Transverse colon (tissue), 4 donors: ENCODE results near the gene RIPPLY3.

Experiments used
- EP300 ChIP-seq: sonication (generic); formaldehyde crosslinking; IDR thresholded peaks from one replicate; pipeline ENCODE4 v1.6.1; 2017; ENCODE audit warnings: antibody characterized with exemption, low read depth
- POLR2A ChIP-seq: fragments of 450-650 bp; IDR thresholded peaks from one replicate; pipeline ENCODE4 v1.6.1; 2016; ENCODE audit warnings: antibody characterized with exemption, mild to moderate bottlenecking, moderate library complexity
- POLR2AphosphoS5 ChIP-seq, 3 donors: sonication (generic); formaldehyde crosslinking; IDR thresholded peaks; one replicate each; pipeline ENCODE4 v1.6.1; 2016; ENCODE audit warnings: antibody characterized with exemption in 3 of 3
- TF ChIP-seq, protein P1 (sequence below), 5 experiments: fragments of 200-600 bp in 3 of 5; fragments of 450-650 bp in 2 of 5; sonication (generic) in 3 of 5; IDR thresholded peaks; 1 replicate in 2 of 5; 2 replicates in 3 of 5; pipeline ENCODE4 v1.5.1; 2016 to 2017; ENCODE audit warnings: antibody characterized with exemption in 5 of 5, inconsistent platforms in 3 of 5, mild to moderate bottlenecking in 2 of 5, moderate library complexity in 1 of 5

DNA sequence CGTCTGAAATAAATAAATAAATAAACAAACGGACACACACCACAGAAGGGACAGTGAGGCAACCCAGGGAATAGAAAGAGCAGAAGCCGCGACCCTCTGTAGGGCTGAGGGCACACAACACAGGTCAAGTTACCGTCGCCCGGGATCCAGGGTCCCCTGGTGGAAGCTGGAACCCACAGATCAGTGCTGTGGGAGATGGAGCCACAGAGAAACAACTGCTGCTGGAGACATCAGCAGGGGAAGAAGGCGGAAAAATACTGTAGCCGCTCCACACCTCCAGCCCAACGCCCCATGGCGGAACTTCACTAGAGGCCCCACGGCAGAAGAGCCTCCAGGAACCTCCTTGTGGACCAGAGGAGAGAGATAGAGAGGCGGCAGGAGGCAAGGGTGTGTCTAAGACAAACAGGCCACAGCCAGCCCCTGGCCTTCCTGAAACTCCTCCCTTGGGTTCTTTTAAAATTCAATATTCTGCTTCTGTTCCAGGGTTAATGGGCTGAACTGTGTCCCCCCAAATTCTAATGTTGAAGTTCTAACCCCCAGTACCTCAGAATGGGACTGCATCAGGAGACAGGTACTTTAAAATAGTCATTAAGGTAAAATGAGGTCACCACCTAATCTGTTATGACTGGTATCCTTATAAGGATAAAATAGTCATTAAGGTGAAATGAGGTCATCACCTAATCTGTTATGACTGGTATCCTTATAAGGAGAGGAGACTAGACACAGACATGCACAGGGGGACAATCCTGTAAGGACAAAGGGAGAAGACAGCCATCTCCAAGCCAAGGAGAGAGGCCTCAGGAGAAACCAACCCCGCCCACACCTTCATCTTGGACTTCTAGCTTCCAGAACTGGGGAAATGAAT lies 32.3 kb upstream of the RIPPLY3 start:
- TF ChIP-seq, protein P1, sequence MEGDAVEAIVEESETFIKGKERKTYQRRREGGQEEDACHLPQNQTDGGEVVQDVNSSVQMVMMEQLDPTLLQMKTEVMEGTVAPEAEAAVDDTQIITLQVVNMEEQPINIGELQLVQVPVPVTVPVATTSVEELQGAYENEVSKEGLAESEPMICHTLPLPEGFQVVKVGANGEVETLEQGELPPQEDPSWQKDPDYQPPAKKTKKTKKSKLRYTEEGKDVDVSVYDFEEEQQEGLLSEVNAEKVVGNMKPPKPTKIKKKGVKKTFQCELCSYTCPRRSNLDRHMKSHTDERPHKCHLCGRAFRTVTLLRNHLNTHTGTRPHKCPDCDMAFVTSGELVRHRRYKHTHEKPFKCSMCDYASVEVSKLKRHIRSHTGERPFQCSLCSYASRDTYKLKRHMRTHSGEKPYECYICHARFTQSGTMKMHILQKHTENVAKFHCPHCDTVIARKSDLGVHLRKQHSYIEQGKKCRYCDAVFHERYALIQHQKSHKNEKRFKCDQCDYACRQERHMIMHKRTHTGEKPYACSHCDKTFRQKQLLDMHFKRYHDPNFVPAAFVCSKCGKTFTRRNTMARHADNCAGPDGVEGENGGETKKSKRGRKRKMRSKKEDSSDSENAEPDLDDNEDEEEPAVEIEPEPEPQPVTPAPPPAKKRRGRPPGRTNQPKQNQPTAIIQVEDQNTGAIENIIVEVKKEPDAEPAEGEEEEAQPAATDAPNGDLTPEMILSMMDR (IDR thresholded peaks at IDR 0.05) = no peak
- TF ChIP-seq POLR2A (no peak), POLR2AphosphoS5 (IDR thresholded peaks at IDR 0.05) (no peak), EP300 (no peak)
